A549 (cell line): ENCODE results near the gene BLCAP. TPM values are rescaled to one million over a fixed set of nuclear protein-coding genes. Genes with fewer than 3 reads are reported as not detected.

ENCODE experiments used
- ATAC-seq, 2 experiments: fragments of 200-7000 bp in 1 of 2; fragments of >200 bp in 1 of 2; cut with Nextera tagmentation in 1 of 2; cut with Tn5 transposase in 1 of 2; 3 replicates each; pipeline versions ENCODE4 v1.8.0 to v1.9.1; 2018 to 2020; ENCODE audit warnings: mild to moderate bottlenecking in 1 of 2, moderate library complexity in 1 of 2
- CTCF ChIA-PET: fragments of 300-600 bp; sonication (Branson Sonifier 250); formaldehyde crosslinking; extraction: SDS; loops from one replicate; lab custom pipeline; 2021; ENCODE audit warnings: antibody characterized with exemption, inconsistent platforms; lab: Yijun Ruan, JAX
- POLR2A ChIA-PET: fragments of 350-600 bp; formaldehyde crosslinking; extraction: SDS; loops from one replicate; lab custom pipeline; 2021; ENCODE audit warnings: antibody characterized with exemption, inconsistent platforms; lab: Yijun Ruan, JAX
- DNase-seq, 2 experiments: peaks; one replicate each; pipeline versions ENCODE4 v3.0.0 to v3.0.0-alpha.2; 2011 to 2016; ENCODE audit warnings: low read depth in 1 of 2, low spot score in 1 of 2
- FAIRE-seq: peaks from 2 replicates; lab custom pipeline; 2011; peaks lifted over from hg19 to GRCh38; lab: Jason Lieb, UNC
- H3K27ac ChIP-seq, 2 experiments: fragments of >200 bp; sonication (Bioruptor Twin); formaldehyde crosslinking; 3 replicates each; pipeline ENCODE4 v1.5.1; 2016 to 2017
- H3K4me1 ChIP-seq: fragments of >200 bp; sonication (Bioruptor Twin); formaldehyde crosslinking; 3 replicates; pipeline ENCODE4 v1.6.1; 2016
- H3K4me2 ChIP-seq: fragments of >200 bp; sonication (Bioruptor Twin); formaldehyde crosslinking; 3 replicates; pipeline ENCODE4 v1.6.1; 2016
- H3K4me3 ChIP-seq: fragments of >200 bp; sonication (Bioruptor Twin); formaldehyde crosslinking; 3 replicates; pipeline ENCODE4 v1.5.1; 2016
- H3K9me3 ChIP-seq: fragments of >200 bp; sonication (Bioruptor Twin); formaldehyde crosslinking; 3 replicates; pipeline ENCODE4 v1.6.1; 2016
- CHD2 ChIP-seq: fragments of 150-350 bp; IDR thresholded peaks from 2 replicates; pipeline ENCODE4 v1.6.1; 2014; ENCODE audit warnings: low read length; ENCODE audit not compliant: partially characterized antibody
- CHD4 ChIP-seq: fragments of 200-600 bp; sonication (generic); IDR thresholded peaks from 2 replicates; pipeline ENCODE4 v1.6.1; 2016; ENCODE audit warnings: antibody characterized with exemption, mild to moderate bottlenecking, borderline replicate concordance
- EHF ChIP-seq: fragments of 250-450 bp; sonication (Bioruptor Pico); IDR thresholded peaks from 2 replicates; pipeline ENCODE4 v1.5.0; 2020; ENCODE audit warnings: mild to moderate bottlenecking
- ESRRA ChIP-seq: fragments of 150-350 bp; IDR thresholded peaks from 2 replicates; pipeline ENCODE4 v1.6.1; 2014; ENCODE audit warnings: mild to moderate bottlenecking, low read length, borderline replicate concordance
- FOXS1 ChIP-seq: fragments of 250-450 bp; sonication (Bioruptor Pico); IDR thresholded peaks from 2 replicates; pipeline ENCODE4 v1.5.0; 2020; ENCODE audit warnings: mild to moderate bottlenecking, moderate library complexity
- HOXA7 ChIP-seq: fragments of 250-450 bp; sonication (Bioruptor Pico); IDR thresholded peaks from 2 replicates; pipeline ENCODE4 v1.5.0; 2020; ENCODE audit warnings: mild to moderate bottlenecking, moderate library complexity
- HOXB13 ChIP-seq: fragments of 250-450 bp; sonication (Bioruptor Pico); IDR thresholded peaks from 2 replicates; pipeline ENCODE4 v1.5.0; 2020; ENCODE audit warnings: low read depth, mild to moderate bottlenecking, moderate library complexity
- HOXB5 ChIP-seq: fragments of 250-450 bp; sonication (Bioruptor Pico); IDR thresholded peaks from 2 replicates; pipeline ENCODE4 v1.5.0; 2020; ENCODE audit warnings: mild to moderate bottlenecking, moderate library complexity
- JUN ChIP-seq, 2 experiments: fragments of >200 bp; sonication (Bioruptor Twin); formaldehyde crosslinking; IDR thresholded peaks; 2 replicates in 1 of 2; 3 replicates in 1 of 2; pipeline ENCODE4 v1.6.1; 2016 to 2017
- KDM1A ChIP-seq: fragments of 200-600 bp; sonication (generic); IDR thresholded peaks from 2 replicates; pipeline ENCODE4 v1.6.1; 2016; ENCODE audit warnings: low read depth, mild to moderate bottlenecking
- MAZ ChIP-seq: fragments of 150-350 bp; IDR thresholded peaks from 2 replicates; pipeline ENCODE4 v1.6.1; 2014; ENCODE audit warnings: antibody characterized with exemption, low read depth, low read length, borderline replicate concordance
- NPAS2 ChIP-seq: fragments of 250-450 bp; sonication (Bioruptor Pico); IDR thresholded peaks from 2 replicates; pipeline ENCODE4 v1.8.0; 2022; ENCODE audit warnings: mild to moderate bottlenecking, moderate library complexity, borderline replicate concordance
- NR3C1 ChIP-seq: fragments of >200 bp; sonication (Bioruptor Twin); formaldehyde crosslinking; IDR thresholded peaks from 3 replicates; pipeline ENCODE4 v1.6.1; 2017
- PHF8 ChIP-seq: fragments of 200-600 bp; sonication (generic); IDR thresholded peaks from 2 replicates; pipeline ENCODE4 v1.6.1; 2016; ENCODE audit warnings: low read depth, mild to moderate bottlenecking, antibody characterized with exemption, moderate library complexity, borderline replicate concordance
- RFX5 ChIP-seq: fragments of 450-650 bp; IDR thresholded peaks from 2 replicates; pipeline ENCODE4 v1.7.1; 2014; ENCODE audit warnings: antibody characterized with exemption, mild to moderate bottlenecking, moderate library complexity
- SMC3 ChIP-seq: fragments of >200 bp; sonication (Bioruptor Twin); formaldehyde crosslinking; IDR thresholded peaks from 3 replicates; pipeline ENCODE4 v1.6.1; 2018; ENCODE audit warnings: inconsistent platforms
- SREBF2 ChIP-seq: fragments of 450-650 bp; IDR thresholded peaks from 2 replicates; pipeline ENCODE4 v1.6.1; 2014; ENCODE audit warnings: mild to moderate bottlenecking, moderate library complexity
- TFCP2L1 ChIP-seq: fragments of 250-450 bp; sonication (Bioruptor Pico); IDR thresholded peaks from 2 replicates; pipeline ENCODE4 v1.5.0; 2021; ENCODE audit warnings: mild to moderate bottlenecking
- ZSCAN20 ChIP-seq: fragments of 250-450 bp; sonication (Bioruptor Pico); IDR thresholded peaks from 2 replicates; pipeline ENCODE4 v1.8.0; 2022; ENCODE audit warnings: mild to moderate bottlenecking, moderate library complexity
- WGBS: methylation state at CpG from one replicate; pipeline ENCODE4 v1.1.6; 2017; ENCODE audit errors: missing lambda C conversion rate; 5-methylcytosine and 5-hydroxymethylcytosine counted together
- polyA plus RNA-seq, 4 experiments: library from polyadenylated mRNA; depleted of rRNA in 3 of 4; stranded (reverse); fragments of >200 nt; fragmentation: RNase III in 1 of 4; extraction: RNeasy Plus Mini Kit Qiagen cat#74134 plus additional on column Dnase treatment in 1 of 4; gene quantifications; 2 replicates in 3 of 4; 3 replicates in 1 of 4; pipeline ENCODE4 v1.2.3, GENCODE V29; 2011 to 2017
- TF ChIP-seq, protein P1 (sequence below): fragments of >200 bp; sonication (Bioruptor Twin); formaldehyde crosslinking; IDR thresholded peaks from 3 replicates; pipeline ENCODE4 v1.6.1; 2016
- TF ChIP-seq, protein P2 (sequence below): IDR thresholded peaks from 2 replicates; pipeline ENCODE4 v1.6.1; 2012
- TF ChIP-seq, protein P3 (sequence below): fragments of 250-450 bp; sonication (Bioruptor Pico); IDR thresholded peaks from 2 replicates; pipeline ENCODE4 v1.5.0; 2020; ENCODE audit warnings: low read depth, mild to moderate bottlenecking, moderate library complexity

The BLCAP gene
- polyA plus RNA-seq, 2 of the 4 experiments (the other 2 are of a cell fraction) = 30.3 to 49.0 TPM

DNA sequence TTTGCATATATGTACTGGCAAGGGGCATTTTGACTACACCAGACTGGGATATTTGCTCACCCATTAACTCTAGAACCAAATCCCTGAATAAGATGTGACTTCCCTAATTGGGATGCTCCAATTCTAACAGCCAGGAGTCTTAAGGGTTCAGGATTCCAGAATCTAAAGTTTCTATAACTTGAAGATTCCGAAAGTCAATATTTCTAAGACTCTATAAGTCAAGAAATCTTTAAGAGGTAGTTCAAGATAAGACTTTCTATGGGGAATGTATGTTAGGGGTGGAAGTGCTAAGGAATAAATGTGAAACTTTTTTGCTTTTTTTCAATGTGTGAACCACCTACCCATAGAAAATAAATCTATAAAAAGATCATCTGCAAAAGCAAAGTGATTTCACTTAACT, 42.7 kb upstream of the BLCAP start:
- H3K4me1 ChIP-seq = no peaks in the 10 kb centered on the region
- peaks cover 10% of the 10 kb centered on the region; the same call in 2 of the 3 replicates for H3K9me3 ChIP-seq
- ATAC-seq (no peak), FAIRE-seq (no peak), DNase-seq (no peak)
- POLR2A ChIA-PET = no interaction called here
- WGBS = 34% methylated on average over 1 of the region's 1 CpG
- TF ChIP-seq MAZ (no peak), NR3C1 (no peak), CHD4 (no peak), TFCP2L1 (CRISPR knock-in tag) (no peak)
- TF ChIP-seq, protein P1, sequence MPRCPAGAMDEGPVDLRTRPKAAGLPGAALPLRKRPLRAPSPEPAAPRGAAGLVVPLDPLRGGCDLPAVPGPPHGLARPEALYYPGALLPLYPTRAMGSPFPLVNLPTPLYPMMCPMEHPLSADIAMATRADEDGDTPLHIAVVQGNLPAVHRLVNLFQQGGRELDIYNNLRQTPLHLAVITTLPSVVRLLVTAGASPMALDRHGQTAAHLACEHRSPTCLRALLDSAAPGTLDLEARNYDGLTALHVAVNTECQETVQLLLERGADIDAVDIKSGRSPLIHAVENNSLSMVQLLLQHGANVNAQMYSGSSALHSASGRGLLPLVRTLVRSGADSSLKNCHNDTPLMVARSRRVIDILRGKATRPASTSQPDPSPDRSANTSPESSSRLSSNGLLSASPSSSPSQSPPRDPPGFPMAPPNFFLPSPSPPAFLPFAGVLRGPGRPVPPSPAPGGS = no peak
- no peak overlapping the region for H3K4me3 ChIP-seq
- no peak overlapping the region for H3K27ac ChIP-seq
- CTCF ChIA-PET = interaction anchor here (0.9 to 1.0 kb wide), 2 partner anchors 15 to 651 kb away, joined by 3 read pairs; no protein-coding TSS in a partner anchor
- H3K4me2 ChIP-seq = no peak overlapping the region

DNA sequence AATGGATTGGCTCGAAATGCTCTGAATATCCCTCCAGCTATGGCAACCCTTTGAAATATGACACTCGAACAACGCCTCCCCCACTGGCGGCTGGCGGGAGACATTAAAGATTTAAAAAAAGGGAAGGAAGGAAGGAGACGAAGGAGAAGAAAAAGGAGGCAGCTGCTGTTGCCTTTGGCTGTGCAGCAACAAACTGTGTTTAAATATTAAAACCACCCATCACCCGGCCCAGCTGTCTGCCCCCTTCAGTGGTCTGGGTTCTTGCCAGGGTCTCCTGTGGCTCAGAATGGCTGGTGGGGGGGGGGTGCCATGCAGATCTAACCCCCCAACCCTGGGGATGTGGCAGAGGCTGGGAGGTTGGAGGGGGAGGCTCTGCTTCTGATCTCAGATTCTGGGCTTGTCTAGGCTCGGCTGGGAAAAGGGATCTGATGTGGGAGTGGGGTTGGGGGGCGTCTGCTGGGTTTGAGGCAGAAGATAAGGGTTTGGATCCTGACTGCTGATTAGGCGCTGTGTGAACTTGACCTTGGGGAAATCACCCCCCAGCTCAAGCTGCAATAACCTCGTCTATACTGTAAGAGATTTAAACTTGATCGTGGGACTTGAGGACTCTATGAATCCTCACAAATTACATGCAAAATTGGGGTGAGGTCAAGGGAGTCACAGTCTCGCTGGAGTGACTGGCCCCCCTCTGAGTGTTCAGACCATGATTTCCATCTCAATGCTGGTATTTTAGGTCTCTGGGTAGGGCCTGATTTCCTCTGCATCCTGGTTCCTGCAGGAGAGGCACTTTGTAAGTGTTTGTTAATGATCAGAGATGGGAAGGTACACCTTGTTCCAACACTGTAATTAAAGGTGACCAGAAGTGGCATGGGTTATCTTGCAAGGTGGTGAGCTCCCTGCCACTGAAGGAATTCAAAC, 40.3 kb upstream of the BLCAP start:
- no peak for FAIRE-seq
- ChIA-PET CTCF (interaction anchor here (0.9 to 4.9 kb wide), 5 partner anchors 13 to 654 kb away, joined by 3 to 51 read pairs (median 3); no protein-coding TSS in a partner anchor), POLR2A (no interaction called here)
- DNase-seq = no peak
- no peak for ATAC-seq
- Histone ChIP-seq H3K4me2 (0 out of 3 replicates have a peak overlapping the region, but pooled peaks have one; percentile 27), H3K27ac (no peak overlapping the region), H3K4me3 (no peak overlapping the region), H3K9me3 (peaks cover 10% of the 10 kb centered on the region; the same call in 2 of the 3 replicates), H3K4me1 (peaks cover 5% of the 10 kb centered on the region; the same call in 1 of the 3 replicates)
- TF ChIP-seq CHD2 (no peak), EHF (no peak), JUN (IDR thresholded peaks at IDR 0.05) (no peak), SREBF2 (no peak), HOXB5 (CRISPR knock-in tag) (no peak), ZSCAN20 (no peak), NPAS2 (CRISPR knock-in tag) (no peak), RFX5 (no peak), ESRRA (no peak), PHF8 (no peak), HOXA7 (CRISPR knock-in tag) (no peak)
- TF ChIP-seq, protein P2, sequence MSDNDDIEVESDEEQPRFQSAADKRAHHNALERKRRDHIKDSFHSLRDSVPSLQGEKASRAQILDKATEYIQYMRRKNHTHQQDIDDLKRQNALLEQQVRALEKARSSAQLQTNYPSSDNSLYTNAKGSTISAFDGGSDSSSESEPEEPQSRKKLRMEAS = no peak
- WGBS = 10% methylated on average over 13 of the region's 13 CpGs

DNA sequence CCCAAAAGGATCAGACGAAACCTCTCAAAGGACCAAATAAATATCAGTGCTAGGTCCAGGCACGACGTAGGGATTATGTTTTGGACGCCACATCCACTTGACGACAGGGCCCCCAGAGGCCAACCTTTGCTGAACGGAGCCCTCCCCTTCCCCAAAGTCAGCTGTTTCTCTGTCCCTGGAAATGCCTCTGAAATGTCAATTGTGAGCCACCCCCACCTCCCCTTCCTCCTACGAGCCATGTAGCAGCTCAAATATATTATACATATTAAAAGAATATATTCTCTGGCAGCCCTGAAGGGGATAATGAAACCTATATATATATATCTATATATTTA, 39.6 kb upstream of the BLCAP start:
- H3K27ac ChIP-seq = no peak overlapping the region
- WGBS = 23% methylated on average over 7 of the region's 7 CpGs
- H3K4me2 ChIP-seq = 0 out of 3 replicates have a peak overlapping the region, but pooled peaks have one; percentile 27
- no peak for ATAC-seq
- TF ChIP-seq, protein P3, sequence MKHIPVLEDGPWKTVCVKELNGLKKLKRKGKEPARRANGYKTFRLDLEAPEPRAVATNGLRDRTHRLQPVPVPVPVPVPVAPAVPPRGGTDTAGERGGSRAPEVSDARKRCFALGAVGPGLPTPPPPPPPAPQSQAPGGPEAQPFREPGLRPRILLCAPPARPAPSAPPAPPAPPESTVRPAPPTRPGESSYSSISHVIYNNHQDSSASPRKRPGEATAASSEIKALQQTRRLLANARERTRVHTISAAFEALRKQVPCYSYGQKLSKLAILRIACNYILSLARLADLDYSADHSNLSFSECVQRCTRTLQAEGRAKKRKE = no peak
- no peak for TF ChIP-seq HOXB13
- TF ChIP-seq FOXS1 = no peak
- TF ChIP-seq SMC3 = no peak
- no peak for TF ChIP-seq KDM1A
- TF ChIP-seq, all 56 proteins: peak for 0
- no peak overlapping the region for H3K4me3 ChIP-seq
- ChIA-PET CTCF (interaction anchor here (0.9 to 4.9 kb wide), 5 partner anchors 23 to 725 kb away, joined by 3 to 51 read pairs (median 3); no protein-coding TSS in a partner anchor), POLR2A (no interaction called here)
- no peak for FAIRE-seq
- DNase-seq = no peak
- peaks cover 5% of the 10 kb centered on the region; the same call in 1 of the 3 replicates for H3K4me1 ChIP-seq
- H3K9me3 ChIP-seq = peaks cover 10% of the 10 kb centered on the region; the same call in 2 of the 3 replicates
